ENCODE data around the gene TTLL6.
A peak's percentile ranks its signal among the peaks of the same experiment; 100 is the strongest.
"Not testable (repeated sequence)": the region's sequence is repeated elsewhere in the genome, so short reads cannot be mapped to it uniquely, and the experiment has no call there.

Gene TTLL6

GRCh38 chr17:48720266-48721008, 96.6 kb downstream of the TTLL6 start:
- Histone ChIP-seq H3K4me3 (ENCODE audit: low read length) (peak overlapping the region; percentile 43), H3K27me3 (ENCODE audit: control insufficient read depth, insufficient read depth, low read length) (peaks cover 46% of the 10 kb centered on the region), H3K36me3 (ENCODE audit: control insufficient read depth, insufficient read depth, low read length) (no peaks in the 10 kb centered on the region), H3K27ac (ENCODE audit: low read depth, low read length) (no peak overlapping the region), H3K9ac (ENCODE audit: low read length) (no peak overlapping the region), H3K4me1 (ENCODE audit: control insufficient read depth, insufficient read depth, low read length) (no peaks in the 10 kb centered on the region)

GRCh38 chr17:48719642-48720265, 97.3 kb downstream of the TTLL6 start:
- no peaks in the 10 kb centered on the region for H3K36me3 ChIP-seq (ENCODE audit: control insufficient read depth, insufficient read depth, low read length)
- H3K4me3 ChIP-seq (ENCODE audit: low read length): peak overlapping the region; percentile 55
- no peaks in the 10 kb centered on the region for H3K4me1 ChIP-seq (ENCODE audit: control insufficient read depth, insufficient read depth, low read length)
- no peak overlapping the region for H3K9ac ChIP-seq (ENCODE audit: low read length)
- no peak overlapping the region for H3K27ac ChIP-seq (ENCODE audit: low read depth, low read length)
- H3K27me3 ChIP-seq (ENCODE audit: control insufficient read depth, insufficient read depth, low read length): peaks cover 40% of the 10 kb centered on the region

- Histone ChIP-seq H3K36me3 (ENCODE audit: control insufficient read depth, insufficient read depth, low read length) (no peaks in the 10 kb centered on the region), H3K4me3 (ENCODE audit: low read length) (peak overlapping the region; percentile 55), H3K27me3 (ENCODE audit: control insufficient read depth, insufficient read depth, low read length) (peaks cover 40% of the 10 kb centered on the region), H3K9ac (ENCODE audit: low read length) (peak overlapping the region; percentile 45), H3K4me1 (ENCODE audit: control insufficient read depth, insufficient read depth, low read length) (no peaks in the 10 kb centered on the region), H3K27ac (ENCODE audit: low read depth, low read length) (no peak overlapping the region)
Observed at GRCh38 chr17:48718761-48719641, 98.0 kb downstream of the TTLL6 start.

- peak overlapping the region; percentile 55 for H3K4me3 ChIP-seq (ENCODE audit: low read length)
- no peaks in the 10 kb centered on the region for H3K4me1 ChIP-seq (ENCODE audit: control insufficient read depth, insufficient read depth, low read length)
- peak overlapping the region; percentile 45 for H3K9ac ChIP-seq (ENCODE audit: low read length)
- H3K27me3 ChIP-seq (ENCODE audit: control insufficient read depth, insufficient read depth, low read length): peaks cover 37% of the 10 kb centered on the region
- H3K36me3 ChIP-seq (ENCODE audit: control insufficient read depth, insufficient read depth, low read length): no peaks in the 10 kb centered on the region
- no peak overlapping the region for H3K27ac ChIP-seq (ENCODE audit: low read depth, low read length)
Observed at GRCh38 chr17:48718227-48718760, 98.7 kb downstream of the TTLL6 start.

- H3K27me3 ChIP-seq (ENCODE audit: control insufficient read depth, insufficient read depth, low read length): peaks cover 37% of the 10 kb centered on the region
- no peak overlapping the region for H3K9ac ChIP-seq (ENCODE audit: low read length)
- H3K4me3 ChIP-seq (ENCODE audit: low read length): no peak overlapping the region
- H3K36me3 ChIP-seq (ENCODE audit: control insufficient read depth, insufficient read depth, low read length): no peaks in the 10 kb centered on the region
- H3K27ac ChIP-seq (ENCODE audit: low read depth, low read length): no peak overlapping the region
- no peaks in the 10 kb centered on the region for H3K4me1 ChIP-seq (ENCODE audit: control insufficient read depth, insufficient read depth, low read length)
Observed at GRCh38 chr17:48717367-48718226, 99.4 kb downstream of the TTLL6 start.

- peaks cover 29% of the 10 kb centered on the region for H3K27me3 ChIP-seq (ENCODE audit: control insufficient read depth, insufficient read depth, low read length)
- H3K4me3 ChIP-seq (ENCODE audit: low read length); H3K9ac ChIP-seq (ENCODE audit: low read length); H3K36me3 ChIP-seq (ENCODE audit: control insufficient read depth, insufficient read depth, low read length); H3K27ac ChIP-seq (ENCODE audit: low read depth, low read length); H3K4me1 ChIP-seq (ENCODE audit: control insufficient read depth, insufficient read depth, low read length): not testable (repeated sequence)
Observed at GRCh38 chr17:48716549-48716948, 100.5 kb downstream of the TTLL6 start.

GRCh38 chr17:48715496-48716399, 101.3 kb downstream of the TTLL6 start:
- Histone ChIP-seq H3K27me3 (ENCODE audit: control insufficient read depth, insufficient read depth, low read length) (peaks cover 25% of the 10 kb centered on the region), H3K36me3 (ENCODE audit: control insufficient read depth, insufficient read depth, low read length) (no peaks in the 10 kb centered on the region), H3K9ac (ENCODE audit: low read length) (no peak overlapping the region), H3K4me3 (ENCODE audit: low read length) (no peak overlapping the region), H3K4me1 (ENCODE audit: control insufficient read depth, insufficient read depth, low read length) (no peaks in the 10 kb centered on the region), H3K27ac (ENCODE audit: low read depth, low read length) (no peak overlapping the region)
